Right renal cortex interstitium (tissue), 3 donors: ENCODE results near the gene LHFPL3. TPM values are rescaled to one million over a fixed set of nuclear protein-coding genes. Genes with fewer than 3 reads are reported as not detected.

Source experiments
- DNase-seq, 3 donors: peaks; one replicate each; pipeline ENCODE4 v3.0.0-alpha.2; 2013; ENCODE audit warnings: low read depth in 3 of 3, low spot score in 2 of 3
- polyA plus RNA-seq, 3 donors: library from polyadenylated mRNA; unstranded; fragments of 120-200 nt; gene quantifications; one replicate each; pipeline ENCODE4 v1.2.1, GENCODE V29; 2013; ENCODE audit not compliant: insufficient read length in 3 of 3

The LHFPL3 gene
- polyA plus RNA-seq, 3 donors = 5.5 to 7.1 (median 6.6) TPM

- DNase-seq = no peak
Observed at GRCh38 chr7:104367926-104368325, 39.5 kb downstream of the LHFPL3 start.

- no peak for DNase-seq
Observed at GRCh38 chr7:104371216-104371979, 43.0 kb downstream of the LHFPL3 start.

- no peak for DNase-seq
Observed at GRCh38 chr7:104371980-104372357, 43.6 kb downstream of the LHFPL3 start.

- DNase-seq = no peak
Observed at GRCh38 chr7:104382616-104383015, 54.2 kb downstream of the LHFPL3 start.

- DNase-seq = no peak
Observed at GRCh38 chr7:104386943-104387342, 58.5 kb downstream of the LHFPL3 start.

GRCh38 chr7:104388222-104388621 lies 59.8 kb downstream of the LHFPL3 start:
- DNase-seq = no peak

- no peak for DNase-seq
Observed at GRCh38 chr7:104395162-104395561, 66.8 kb downstream of the LHFPL3 start.

GRCh38 chr7:104397442-104397841 lies 69.0 kb downstream of the LHFPL3 start:
- DNase-seq = no peak

- no peak for DNase-seq
Observed at GRCh38 chr7:104408371-104408770, 80.0 kb downstream of the LHFPL3 start.

- no peak for DNase-seq
Observed at GRCh38 chr7:104410742-104411141, 82.3 kb downstream of the LHFPL3 start.

- no peak for DNase-seq
Observed at GRCh38 chr7:104412911-104413310, 84.5 kb downstream of the LHFPL3 start.

- no peak for DNase-seq
Observed at GRCh38 chr7:104414216-104414615, 85.8 kb downstream of the LHFPL3 start.

GRCh38 chr7:104415700-104416099 lies 87.3 kb downstream of the LHFPL3 start:
- DNase-seq = no peak

- DNase-seq = no peak
Observed at GRCh38 chr7:104416866-104417393, 88.5 kb downstream of the LHFPL3 start.

GRCh38 chr7:104431930-104432329 lies 103.5 kb downstream of the LHFPL3 start:
- DNase-seq = no peak

GRCh38 chr7:104434129-104434528 lies 105.7 kb downstream of the LHFPL3 start:
- DNase-seq = no peak

- DNase-seq = no peak
Observed at GRCh38 chr7:104442481-104442880, 114.1 kb downstream of the LHFPL3 start.

GRCh38 chr7:104444017-104444416 lies 115.6 kb downstream of the LHFPL3 start:
- DNase-seq = no peak

GRCh38 chr7:104445393-104445792 lies 117.0 kb downstream of the LHFPL3 start:
- no peak for DNase-seq

- no peak for DNase-seq
Observed at GRCh38 chr7:104450861-104451260, 122.5 kb downstream of the LHFPL3 start.

- no peak for DNase-seq
Observed at GRCh38 chr7:104453190-104453589, 124.8 kb downstream of the LHFPL3 start.

GRCh38 chr7:104458875-104459274 lies 130.5 kb downstream of the LHFPL3 start:
- no peak for DNase-seq
